Stomach (tissue), 4 donors: ENCODE measurements around the gene MGAT5.

Experiments
- EP300 ChIP-seq: sonication (generic); formaldehyde crosslinking; IDR thresholded peaks from one replicate; pipeline ENCODE4 v1.6.1; 2017; ENCODE audit warnings: antibody characterized with exemption
- POLR2A ChIP-seq, 4 donors: fragments of 450-650 bp; IDR thresholded peaks; one replicate each; pipeline ENCODE4 v1.6.1; 2016; ENCODE audit warnings: antibody characterized with exemption in 4 of 4, control low read depth in 2 of 4, mild to moderate bottlenecking in 1 of 4, moderate library complexity in 1 of 4
- POLR2AphosphoS5 ChIP-seq, 3 donors: sonication (generic); formaldehyde crosslinking; IDR thresholded peaks; one replicate each; pipeline ENCODE4 v1.6.1; 2016; ENCODE audit warnings: antibody characterized with exemption in 3 of 3
- TF ChIP-seq, protein P1 (sequence below), 7 experiments: fragments of 450-650 bp in 4 of 7; fragments of 200-600 bp in 3 of 7; sonication (generic) in 3 of 7; IDR thresholded peaks; one replicate each; pipeline ENCODE4 v1.5.1; 2016 to 2019; ENCODE audit warnings: antibody characterized with exemption in 7 of 7, control low read depth in 2 of 7, mild to moderate bottlenecking in 1 of 7

DNA sequence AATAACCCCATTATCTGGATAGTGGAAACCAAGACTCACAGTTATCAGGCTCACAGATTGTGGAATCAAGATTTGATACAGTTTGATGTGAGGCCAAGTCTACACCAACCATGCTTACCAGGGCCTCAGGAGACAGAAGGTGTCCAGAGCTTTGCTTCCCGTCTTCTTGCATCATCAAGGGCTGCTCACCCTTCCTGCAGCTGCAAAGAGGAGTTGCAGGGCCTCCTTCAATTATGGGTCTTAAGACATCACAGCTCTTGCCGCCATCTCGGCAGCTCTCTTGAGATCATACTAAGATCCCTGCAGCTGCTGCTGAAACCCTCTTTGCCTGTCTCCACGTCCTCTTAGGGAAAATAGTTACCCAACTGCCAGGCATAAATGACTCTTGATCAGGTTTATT, 176.0 kb downstream of the MGAT5 start:
- TF ChIP-seq EP300 (no peak), POLR2A (IDR thresholded peaks at IDR 0.05) (no peak), POLR2AphosphoS5 (IDR thresholded peaks at IDR 0.05) (no peak)
- TF ChIP-seq, protein P1, sequence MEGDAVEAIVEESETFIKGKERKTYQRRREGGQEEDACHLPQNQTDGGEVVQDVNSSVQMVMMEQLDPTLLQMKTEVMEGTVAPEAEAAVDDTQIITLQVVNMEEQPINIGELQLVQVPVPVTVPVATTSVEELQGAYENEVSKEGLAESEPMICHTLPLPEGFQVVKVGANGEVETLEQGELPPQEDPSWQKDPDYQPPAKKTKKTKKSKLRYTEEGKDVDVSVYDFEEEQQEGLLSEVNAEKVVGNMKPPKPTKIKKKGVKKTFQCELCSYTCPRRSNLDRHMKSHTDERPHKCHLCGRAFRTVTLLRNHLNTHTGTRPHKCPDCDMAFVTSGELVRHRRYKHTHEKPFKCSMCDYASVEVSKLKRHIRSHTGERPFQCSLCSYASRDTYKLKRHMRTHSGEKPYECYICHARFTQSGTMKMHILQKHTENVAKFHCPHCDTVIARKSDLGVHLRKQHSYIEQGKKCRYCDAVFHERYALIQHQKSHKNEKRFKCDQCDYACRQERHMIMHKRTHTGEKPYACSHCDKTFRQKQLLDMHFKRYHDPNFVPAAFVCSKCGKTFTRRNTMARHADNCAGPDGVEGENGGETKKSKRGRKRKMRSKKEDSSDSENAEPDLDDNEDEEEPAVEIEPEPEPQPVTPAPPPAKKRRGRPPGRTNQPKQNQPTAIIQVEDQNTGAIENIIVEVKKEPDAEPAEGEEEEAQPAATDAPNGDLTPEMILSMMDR (IDR thresholded peaks at IDR 0.05) = no peak
